HG03108 (cell line): Measurements from ENCODE around the gene NDUFB4.
"Not testable (repeated sequence)": the region's sequence is repeated elsewhere in the genome, so short reads cannot be mapped to it uniquely, and the experiment has no call there.

ENCODE experiments used
- ATAC-seq: cut with Tn5 transposase; IDR thresholded peaks from one replicate; pipeline ENCODE4 v1.9.1; 2021; ENCODE audit warnings: moderate library complexity; ENCODE audit not compliant: unreplicated experiment

Gene NDUFB4

GRCh38 chr3:120636795-120637401, 40.8 kb downstream of the NDUFB4 start:
- ATAC-seq: no peak

- no peak for ATAC-seq
These were observed 41.9 kb downstream of the NDUFB4 start for GRCh38 chr3:120637851-120638559.

- not testable (repeated sequence) for ATAC-seq
These were observed 42.7 kb downstream of the NDUFB4 start for GRCh38 chr3:120638820-120639219.

GRCh38 chr3:120640231-120640630, 44.1 kb downstream of the NDUFB4 start:
- no peak for ATAC-seq

GRCh38 chr3:120641696-120642246, 45.6 kb downstream of the NDUFB4 start:
- no peak for ATAC-seq

- ATAC-seq: no peak
These were observed 46.3 kb downstream of the NDUFB4 start for GRCh38 chr3:120642368-120642948.

- no peak for ATAC-seq
These were observed 49.1 kb downstream of the NDUFB4 start for GRCh38 chr3:120645083-120645845.

- ATAC-seq: no peak
These were observed 50.8 kb downstream of the NDUFB4 start for GRCh38 chr3:120646771-120647432.

GRCh38 chr3:120648290-120648689, 52.2 kb downstream of the NDUFB4 start:
- no peak for ATAC-seq

- no peak for ATAC-seq
These were observed 53.7 kb downstream of the NDUFB4 start for GRCh38 chr3:120649830-120650233.

GRCh38 chr3:120650311-120650710, 54.2 kb downstream of the NDUFB4 start:
- no peak for ATAC-seq
